Measurements from ENCODE around the gene SYNJ2.
A peak's percentile ranks its signal among the peaks of the same experiment; 100 is the strongest.

The SYNJ2 gene

GRCh38 chr6:158104696-158105095, 123.0 kb downstream of the SYNJ2 start:
- TF ChIP-seq JUND (IDR thresholded peaks at IDR 0.05; ENCODE audit: low read depth), result no peak
- in situ Hi-C loops (cut with HindIII; ENCODE audit: low pct_unique_long_range_greater_than_20kb, low sequenced_read_pairs), result no loop called here
- no peak for DNase-seq (ENCODE audit: low read depth in 1 of 2, low spot score in 1 of 2)

DNA sequence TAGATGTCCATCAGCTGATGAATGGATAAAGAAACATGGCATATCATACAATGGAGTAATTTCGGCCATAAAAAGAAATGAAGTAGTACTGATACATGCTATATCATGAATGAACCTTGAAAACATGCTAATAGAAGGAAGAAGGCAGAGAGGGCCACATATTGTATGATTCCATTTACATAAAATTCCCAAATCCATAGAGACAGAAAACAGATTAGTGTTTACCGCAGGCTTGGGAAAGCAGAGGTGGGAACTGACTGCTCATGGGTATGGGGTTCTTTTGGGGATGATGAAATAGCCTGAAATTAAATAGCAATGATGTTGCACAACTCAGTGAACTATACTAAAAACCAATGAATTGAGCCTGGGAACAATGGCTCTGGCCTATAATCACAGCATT, 128.1 kb downstream of the SYNJ2 start:
- no peak for TF ChIP-seq JUND (IDR thresholded peaks at IDR 0.05; ENCODE audit: low read depth)
- in situ Hi-C loops (cut with HindIII; ENCODE audit: low pct_unique_long_range_greater_than_20kb, low sequenced_read_pairs), result no loop called here
- no peak for DNase-seq (ENCODE audit: low read depth in 1 of 2, low spot score in 1 of 2)

- TF ChIP-seq JUND (IDR thresholded peaks at IDR 0.05; ENCODE audit: low read depth), result no peak
- in situ Hi-C loops (cut with HindIII; ENCODE audit: low pct_unique_long_range_greater_than_20kb, low sequenced_read_pairs), result no loop called here
- no peak for DNase-seq (ENCODE audit: low read depth in 1 of 2, low spot score in 1 of 2)
These were observed 129.3 kb downstream of the SYNJ2 start for GRCh38 chr6:158110986-158111385.

DNA sequence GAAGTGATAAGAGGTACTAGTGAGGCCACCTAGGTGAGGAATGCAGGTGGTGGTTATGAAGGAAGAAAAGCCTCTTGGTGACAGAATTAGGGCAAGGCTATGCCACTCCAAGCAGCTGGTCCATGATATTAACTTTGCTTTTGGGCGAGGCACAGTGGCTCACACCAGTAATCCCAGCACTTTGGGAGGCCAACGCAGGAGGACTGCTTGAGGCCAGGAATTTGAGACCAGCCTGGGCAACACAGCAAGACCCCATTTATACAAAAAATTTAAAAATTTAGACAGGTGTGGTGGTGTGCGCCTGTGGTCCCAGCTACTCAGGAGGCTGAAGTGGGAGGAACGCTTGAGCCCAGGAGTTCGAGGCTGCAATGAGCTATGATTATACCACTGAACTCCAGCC, 130.3 kb downstream of the SYNJ2 start:
- DNase-seq (ENCODE audit: low read depth in 1 of 2, low spot score in 1 of 2), result no peak
- no peak for TF ChIP-seq JUND (IDR thresholded peaks at IDR 0.05; ENCODE audit: low read depth)
- in situ Hi-C loops (cut with HindIII; ENCODE audit: low pct_unique_long_range_greater_than_20kb, low sequenced_read_pairs), result no loop called here

GRCh38 chr6:158113802-158114201, 132.1 kb downstream of the SYNJ2 start:
- in situ Hi-C loops (cut with HindIII; ENCODE audit: low pct_unique_long_range_greater_than_20kb, low sequenced_read_pairs), result no loop called here
- no peak for DNase-seq (ENCODE audit: low read depth in 1 of 2, low spot score in 1 of 2)
- no peak for TF ChIP-seq JUND (IDR thresholded peaks at IDR 0.05; ENCODE audit: low read depth)

DNA sequence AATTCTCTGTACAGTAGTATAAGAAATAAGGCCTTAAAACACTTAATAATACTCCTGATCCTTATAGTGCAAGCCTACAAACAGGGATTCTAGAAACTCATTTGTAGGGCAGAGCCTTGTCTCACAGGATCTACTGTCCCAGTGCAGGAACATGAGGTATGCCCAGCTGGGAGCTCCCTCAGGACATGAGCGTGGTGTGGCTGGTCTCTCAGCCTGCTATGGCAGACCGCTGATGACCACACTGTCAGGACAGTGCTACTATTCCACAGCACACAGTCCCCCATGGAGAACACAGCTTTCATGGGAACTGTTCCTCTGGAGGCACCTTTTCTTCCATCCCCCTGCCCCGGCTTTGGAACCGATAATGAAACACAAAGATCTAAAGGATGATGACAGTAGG, 133.4 kb downstream of the SYNJ2 start:
- TF ChIP-seq JUND (IDR thresholded peaks at IDR 0.05; ENCODE audit: low read depth), result no peak
- in situ Hi-C loops (cut with HindIII; ENCODE audit: low pct_unique_long_range_greater_than_20kb, low sequenced_read_pairs), result no loop called here
- no peak for DNase-seq (ENCODE audit: low read depth in 1 of 2, low spot score in 1 of 2)

DNA sequence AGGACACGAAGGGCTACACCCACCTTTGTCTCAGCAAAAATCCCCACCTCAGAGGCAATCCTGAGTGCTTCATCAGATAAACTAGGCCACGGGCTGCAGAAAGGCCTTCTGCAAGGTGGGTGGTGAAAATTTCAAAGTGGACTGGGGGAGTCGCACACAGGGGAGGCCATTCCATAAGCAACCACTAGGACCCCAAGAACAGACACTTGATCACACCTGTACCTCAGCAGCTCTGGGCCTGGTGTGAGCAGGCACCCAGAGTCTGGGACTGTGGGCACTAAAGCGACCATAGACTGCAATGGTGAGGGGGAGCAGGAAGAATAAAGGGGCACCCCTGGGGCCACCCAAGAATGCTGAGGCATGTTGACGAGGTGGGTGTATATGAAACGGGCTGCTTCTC, 133.8 kb downstream of the SYNJ2 start:
- in situ Hi-C loops (cut with HindIII; ENCODE audit: low pct_unique_long_range_greater_than_20kb, low sequenced_read_pairs), result no loop called here
- DNase-seq (ENCODE audit: low read depth in 1 of 2, low spot score in 1 of 2), result no peak
- no peak for TF ChIP-seq JUND (IDR thresholded peaks at IDR 0.05; ENCODE audit: low read depth)

GRCh38 chr6:158118886-158119285, 137.2 kb downstream of the SYNJ2 start:
- TF ChIP-seq JUND (IDR thresholded peaks at IDR 0.05; ENCODE audit: low read depth), result no peak
- no peak for DNase-seq (ENCODE audit: low read depth in 1 of 2, low spot score in 1 of 2)
- in situ Hi-C loops (cut with HindIII; ENCODE audit: low pct_unique_long_range_greater_than_20kb, low sequenced_read_pairs), result no loop called here

DNA sequence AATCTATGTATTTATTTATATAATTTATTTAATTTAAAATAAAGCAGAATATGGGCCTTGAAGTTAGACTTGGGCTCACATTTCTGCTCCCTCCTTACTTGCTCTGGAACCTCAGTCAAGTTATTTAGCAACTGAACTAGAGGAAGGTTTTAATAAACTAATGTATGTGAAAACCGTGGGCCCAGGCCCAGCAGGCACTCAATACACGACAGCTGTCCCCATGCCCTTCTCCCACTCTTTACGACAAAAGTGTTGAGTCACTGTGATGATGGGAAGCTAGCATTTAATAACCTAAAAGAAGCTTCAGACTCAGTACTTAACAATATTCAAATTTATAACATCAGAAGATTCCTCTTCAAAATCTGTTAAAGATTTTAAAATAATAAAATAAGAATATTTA, 139.7 kb downstream of the SYNJ2 start:
- no peak for TF ChIP-seq JUND (IDR thresholded peaks at IDR 0.05; ENCODE audit: low read depth)
- DNase-seq (ENCODE audit: low read depth in 1 of 2, low spot score in 1 of 2), result no peak
- in situ Hi-C loops (cut with HindIII; ENCODE audit: low pct_unique_long_range_greater_than_20kb, low sequenced_read_pairs), result no loop called here

DNA sequence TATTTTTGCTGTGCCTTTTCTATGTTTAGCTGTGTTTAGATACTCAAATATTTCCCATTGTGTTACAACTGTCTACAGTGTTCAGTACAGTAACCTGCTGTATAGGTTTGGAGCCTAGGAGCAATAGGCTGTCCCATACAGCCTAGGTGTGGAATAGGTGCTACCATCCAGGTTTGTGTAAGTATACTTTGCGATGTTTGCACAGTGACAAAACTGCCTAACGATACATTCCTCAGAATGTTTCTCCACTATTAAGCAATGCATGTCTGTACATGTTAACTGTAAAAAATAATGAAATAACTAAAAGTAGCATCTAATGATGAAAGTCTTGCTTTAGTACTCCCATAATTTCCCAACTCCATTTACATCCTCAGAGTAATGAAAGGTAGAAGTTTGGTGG, 140.4 kb downstream of the SYNJ2 start:
- in situ Hi-C loops (cut with HindIII; ENCODE audit: low pct_unique_long_range_greater_than_20kb, low sequenced_read_pairs), result no loop called here
- peak in 1 of 2 experiments; percentile 75 for DNase-seq (ENCODE audit: low read depth in 1 of 2, low spot score in 1 of 2)
- TF ChIP-seq JUND (IDR thresholded peaks at IDR 0.05; ENCODE audit: low read depth), result no peak

DNA sequence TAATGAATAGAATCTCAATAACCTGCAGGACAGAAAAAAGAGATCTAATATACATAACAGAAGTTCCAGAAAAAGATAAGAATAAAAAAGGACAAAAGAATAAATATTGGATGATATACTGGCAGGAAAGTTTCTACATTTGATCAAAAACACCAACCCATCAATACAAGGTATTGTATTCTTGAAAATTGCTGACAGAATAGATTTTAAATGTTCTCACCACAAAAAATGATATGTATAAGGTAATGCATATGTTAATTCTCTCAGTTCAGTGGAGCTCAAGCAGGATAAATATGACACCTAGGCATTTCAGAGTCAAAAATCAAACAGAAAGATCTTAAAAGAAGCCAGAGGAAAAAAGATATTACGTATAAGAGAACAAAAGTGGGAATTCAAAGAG, 142.6 kb downstream of the SYNJ2 start:
- in situ Hi-C loops (cut with HindIII; ENCODE audit: low pct_unique_long_range_greater_than_20kb, low sequenced_read_pairs), result no loop called here
- DNase-seq (ENCODE audit: low read depth in 1 of 2, low spot score in 1 of 2), result no peak

GRCh38 chr6:158125271-158125670, 143.6 kb downstream of the SYNJ2 start:
- TF ChIP-seq JUND (IDR thresholded peaks at IDR 0.05; ENCODE audit: low read depth), result no peak
- in situ Hi-C loops (cut with HindIII; ENCODE audit: low pct_unique_long_range_greater_than_20kb, low sequenced_read_pairs), result no loop called here

More for the DNA sequence above, 142.6 kb downstream of the SYNJ2 start:
- TF ChIP-seq JUND (IDR thresholded peaks at IDR 0.05; ENCODE audit: low read depth), result no peak

GRCh38 chr6:158131926-158132325, 150.3 kb downstream of the SYNJ2 start:
- in situ Hi-C loops (cut with HindIII; ENCODE audit: low pct_unique_long_range_greater_than_20kb, low sequenced_read_pairs), result no loop called here
- peak in 1 of 2 experiments; percentile 50 for DNase-seq (ENCODE audit: low read depth in 1 of 2, low spot score in 1 of 2)
- no peak for TF ChIP-seq JUND (IDR thresholded peaks at IDR 0.05; ENCODE audit: low read depth)

More at GRCh38 chr6:158125271-158125670, 143.6 kb downstream of the SYNJ2 start:
- DNase-seq (ENCODE audit: low read depth in 1 of 2, low spot score in 1 of 2), result no peak

DNA sequence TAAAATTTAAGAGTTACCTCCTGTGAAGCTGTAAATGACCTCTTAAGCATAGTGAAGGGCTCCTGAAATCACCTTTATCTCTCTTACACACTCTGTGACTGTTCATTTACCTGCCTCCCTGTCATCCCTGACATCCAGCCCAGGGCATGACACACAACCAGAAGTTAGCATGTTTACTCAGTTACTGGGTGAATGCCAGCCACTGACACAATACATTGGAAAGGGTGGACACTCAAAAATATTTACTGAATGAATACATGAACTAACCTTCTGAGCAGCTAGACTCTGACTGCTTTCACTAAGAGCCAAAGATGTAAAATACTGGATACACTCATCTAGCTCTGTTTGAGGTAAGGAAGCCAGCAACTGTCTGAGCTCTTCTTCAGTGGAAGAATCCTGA, 161.1 kb downstream of the SYNJ2 start:
- no peak for TF ChIP-seq JUND (IDR thresholded peaks at IDR 0.05; ENCODE audit: low read depth)
- DNase-seq (ENCODE audit: low read depth in 1 of 2, low spot score in 1 of 2), result peak in 1 of 2 experiments; percentile 58
- in situ Hi-C loops (cut with HindIII; ENCODE audit: low pct_unique_long_range_greater_than_20kb, low sequenced_read_pairs), result no loop called here
